Measurements from ENCODE around the gene CFAP46. TPM values are rescaled to one million over a fixed set of nuclear protein-coding genes. Genes with fewer than 3 reads are reported as not detected.
"Not testable (repeated sequence)": the region's sequence is repeated elsewhere in the genome, so short reads cannot be mapped to it uniquely, and the experiment has no call there.

Gene CFAP46
- total and polyA plus RNA-seq, 9 donors, result 0.50 to 22.4 (median 1.6) TPM; not detected in 1

DNA sequence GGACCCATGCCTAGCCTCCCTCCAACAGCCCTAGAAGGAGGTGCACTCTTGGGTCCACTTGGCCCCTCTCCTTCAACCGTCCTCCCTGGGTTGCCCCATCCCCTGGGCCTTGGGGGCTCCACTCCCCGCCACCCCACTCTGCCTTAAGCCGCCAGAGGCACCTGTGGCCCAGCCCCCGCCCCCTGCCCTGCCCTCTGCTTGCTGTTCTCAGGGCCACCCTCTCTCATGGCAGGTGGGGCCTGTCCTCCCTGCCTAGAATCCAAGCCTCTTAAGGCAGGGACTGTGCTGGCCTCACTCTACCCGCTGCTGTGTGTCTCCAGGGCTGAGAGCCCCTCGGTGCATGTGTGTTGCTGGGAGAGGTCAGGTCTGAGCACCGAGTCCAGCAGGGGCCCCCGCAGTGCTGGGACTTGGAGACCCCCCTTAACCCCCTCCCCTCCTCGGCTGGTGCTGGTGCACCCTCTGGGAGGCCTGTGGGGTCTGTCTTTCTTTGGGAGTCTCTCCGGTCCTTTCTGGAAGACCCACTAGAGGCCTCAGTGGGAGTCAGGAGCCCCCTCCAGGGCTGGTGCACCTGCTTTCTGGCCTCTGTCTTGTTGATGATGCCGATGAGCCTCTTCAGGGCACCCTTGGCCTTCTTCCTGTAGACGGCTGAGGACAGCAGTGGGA, 43.8 kb downstream of the CFAP46 start:
- no peak for TF ChIP-seq EP300 (IDR thresholded peaks at IDR 0.05)
- TF ChIP-seq POLR2A (IDR thresholded peaks at IDR 0.05), result no peak
- TF ChIP-seq CTCF (IDR thresholded peaks at IDR 0.05), result no peak
- DNase-seq, result peak in 3 of 5 donors; percentile 5 to 12 (median 9)
- Histone ChIP-seq H3K9me3 (no peaks in the 10 kb centered on the region), H3K27me3 (no peaks in the 10 kb centered on the region), H3K4me1 (ENCODE audit: insufficient read depth) (no peaks in the 10 kb centered on the region), H3K4me3 (no peak overlapping the region), H3K27ac (no peak overlapping the region), H3K36me3 (no peaks in the 10 kb centered on the region)
- intact Hi-C loops (cut with DNase I), result no loop called here
- 79 to 87% (median 86%) methylated on average over 10 to 12 of the region's 12 CpGs for WGBS, 3 donors

GRCh38 chr10:132897516-132898381, 44.6 kb downstream of the CFAP46 start:
- Histone ChIP-seq H3K27ac (no peak overlapping the region), H3K27me3 (no peaks in the 10 kb centered on the region), H3K4me3 (no peak overlapping the region), H3K36me3 (no peaks in the 10 kb centered on the region), H3K4me1 (ENCODE audit: insufficient read depth) (no peaks in the 10 kb centered on the region), H3K9me3 (no peaks in the 10 kb centered on the region)
- intact Hi-C loops (cut with DNase I), result no loop called here
- peak in 2 of 5 donors; percentile 4 to 13 for DNase-seq
- 83 to 91% (median 85%) methylated on average over 16 of the region's 16 CpGs for WGBS, 3 donors
- TF ChIP-seq POLR2A (IDR thresholded peaks at IDR 0.05), result no peak
- TF ChIP-seq CTCF (IDR thresholded peaks at IDR 0.05), result no peak
- no peak for TF ChIP-seq EP300 (IDR thresholded peaks at IDR 0.05)

DNA sequence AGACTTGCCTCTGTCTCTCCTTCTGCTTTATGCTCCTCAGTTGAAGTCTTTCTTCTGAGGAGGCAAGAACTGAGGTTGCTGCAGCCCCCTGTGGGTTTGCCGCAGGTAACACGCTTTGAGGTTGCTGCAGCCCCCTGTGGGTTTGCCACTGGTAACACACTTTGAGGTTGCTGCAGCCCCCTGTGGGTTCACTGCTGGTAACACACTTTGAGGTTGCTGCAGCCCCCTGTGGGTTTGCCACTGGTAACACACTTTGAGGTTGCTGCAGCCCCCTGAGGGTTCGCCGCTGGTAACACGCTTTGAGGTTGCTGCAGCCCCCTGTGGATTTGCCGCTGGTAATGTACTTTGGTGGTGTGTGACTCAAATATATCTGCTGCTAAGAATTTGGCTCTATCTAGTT, 48.6 kb downstream of the CFAP46 start:
- H3K27ac ChIP-seq; H3K36me3 ChIP-seq; H3K27me3 ChIP-seq; intact Hi-C loops (cut with DNase I); H3K4me3 ChIP-seq; H3K4me1 ChIP-seq (ENCODE audit: insufficient read depth); H3K9me3 ChIP-seq: not testable (repeated sequence)
- DNase-seq, result peak in 2 of 5 donors; percentile 0 to 1
- WGBS, 3 donors, result 76 to 81% (median 78%) methylated on average over 6 of the region's 6 CpGs

GRCh38 chr10:132893090-132893489, 49.3 kb downstream of the CFAP46 start:
- Histone ChIP-seq H3K9me3 (no peaks in the 10 kb centered on the region), H3K4me3 (no peak overlapping the region), H3K36me3 (no peaks in the 10 kb centered on the region), H3K27me3 (no peaks in the 10 kb centered on the region), H3K4me1 (ENCODE audit: insufficient read depth) (no peaks in the 10 kb centered on the region), H3K27ac (no peak overlapping the region)
- peak in 2 of 5 donors; percentile 13 to 19 for DNase-seq
- intact Hi-C loops (cut with DNase I), result no loop called here
- TF ChIP-seq EP300 (IDR thresholded peaks at IDR 0.05) (no peak), CTCF (IDR thresholded peaks at IDR 0.05) (no peak), POLR2A (IDR thresholded peaks at IDR 0.05) (no peak)
- 35 to 50% (median 38%) methylated on average over 9 of the region's 9 CpGs for WGBS, 3 donors

GRCh38 chr10:132892004-132892403, 50.4 kb downstream of the CFAP46 start:
- Histone ChIP-seq H3K36me3 (no peaks in the 10 kb centered on the region), H3K9me3 (no peaks in the 10 kb centered on the region), H3K27me3 (no peaks in the 10 kb centered on the region), H3K27ac (no peak overlapping the region), H3K4me3 (no peak overlapping the region), H3K4me1 (ENCODE audit: insufficient read depth) (no peaks in the 10 kb centered on the region)
- intact Hi-C loops (cut with DNase I), result no loop called here
- peak in 2 of 5 donors; percentile 2 to 22 for DNase-seq
- TF ChIP-seq POLR2A (IDR thresholded peaks at IDR 0.05), result no peak
- no peak for TF ChIP-seq EP300 (IDR thresholded peaks at IDR 0.05)
- TF ChIP-seq CTCF (IDR thresholded peaks at IDR 0.05), result no peak
- 36 to 54% (median 49%) methylated on average over 12 of the region's 12 CpGs for WGBS, 3 donors

Data from ovary (tissue), 9 donors.